Adrenal gland (tissue), 12 donors: ENCODE data around the gene ALPG. TPM values are rescaled to one million over a fixed set of nuclear protein-coding genes. Genes with fewer than 3 reads are reported as not detected.
A peak's percentile ranks its signal among the peaks of the same experiment; 100 is the strongest.
"Not testable (repeated sequence)": the region's sequence is repeated elsewhere in the genome, so short reads cannot be mapped to it uniquely, and the experiment has no call there.

Source experiments
- DNase-seq, 7 donors: peaks; one replicate each; pipeline ENCODE4 v3.0.0-alpha.2; 2019 to 2020
- H3K27ac ChIP-seq, 5 donors: fragments of 200-600 bp; sonication (generic) in 4 of 5; 1 replicate in 3 of 5; 2 replicates in 2 of 5; pipeline versions ENCODE4 v1.5.1 to v1.8.0; 2016 to 2020; ENCODE audit warnings: mild to moderate bottlenecking in 1 of 5
- H3K27me3 ChIP-seq: fragments of 200-600 bp; 2 replicates; pipeline ENCODE4 v1.8.0; 2021
- H3K36me3 ChIP-seq, 2 donors: fragments of 200-600 bp; replicated peaks in 1 of 2; 1 replicate in 1 of 2; 2 replicates in 1 of 2; pipeline versions ENCODE4 v1.5.1 to v1.8.0; 2018 to 2022
- H3K4me1 ChIP-seq, 2 donors: fragments of 200-600 bp; replicated peaks in 1 of 2; 1 replicate in 1 of 2; 2 replicates in 1 of 2; pipeline versions ENCODE4 v1.5.1 to v1.8.0; 2018 to 2021
- H3K4me3 ChIP-seq, 4 donors: fragments of 200-600 bp; sonication (generic) in 3 of 4; one replicate each; pipeline ENCODE4 v1.5.1; 2016 to 2018
- H3K9me3 ChIP-seq, 3 donors: fragments of 200-600 bp; sonication (generic) in 1 of 3; replicated peaks in 1 of 3; 1 replicate in 2 of 3; 2 replicates in 1 of 3; pipeline versions ENCODE4 v1.5.1 to v1.8.0; 2016 to 2021
- POLR2A ChIP-seq, 2 donors: fragments of 450-650 bp; IDR thresholded peaks; one replicate each; pipeline ENCODE4 v1.6.1; 2017; ENCODE audit warnings: antibody characterized with exemption in 2 of 2, mild to moderate bottlenecking in 2 of 2, moderate library complexity in 1 of 2
- WGBS, 4 donors: extraction: QIAGEN DNeasy Blood & Tissue Kit in 2 of 4; methylation state at CpG; one replicate each; pipeline versions ENCODE4 v1.1.5 to v1.1.7; 2013 to 2017; 5-methylcytosine and 5-hydroxymethylcytosine counted together
- intact Hi-C, 2 donors: fragments of 100-400 bp; cut with DNase I; formaldehyde crosslinking; loops; one replicate each; pipeline versions ENCODE4 v1.14.1 to v1.15.0; 2022 to 2023
- polyA plus RNA-seq, 3 donors: library from polyadenylated mRNA; stranded (reverse); fragments of 200-250 nt in 2 of 3; fragments of 350-450 nt in 1 of 3; fragmentation: Illumina TruSeq in 1 of 3; extraction: RNeasy Lipid Tissue Mini Kit (QIAGEN cat#74804) in 1 of 3; gene quantifications; one replicate each; pipeline ENCODE4 v1.2.3, GENCODE V29; 2013 to 2014
- total RNA-seq, 9 donors: library from RNA; depleted of rRNA in 4 of 9; stranded (reverse); fragments of >200 nt in 4 of 9; fragments of 120-200 nt in 1 of 9; fragmentation: NEBNext Ultra II Directional in 1 of 9; extraction: Animal tissue kit (Norgen Biotek cat#: 25700) in 1 of 9; gene quantifications; one replicate each; pipeline versions ENCODE4 v1.1.0 to v1.2.4, GENCODE V29; 2013 to 2023
- TF ChIP-seq, protein P1 (sequence below), 6 experiments: fragments of 450-650 bp in 4 of 6; fragments of 200-600 bp in 2 of 6; sonication (generic) in 1 of 6; IDR thresholded peaks; 1 replicate in 5 of 6; 2 replicates in 1 of 6; pipeline versions ENCODE4 v1.5.1 to v1.8.0; 2016 to 2021; ENCODE audit warnings: antibody characterized with exemption in 6 of 6, mild to moderate bottlenecking in 2 of 6, moderate library complexity in 1 of 6
- donor health status: healthy with polysubstance abuse.
- donor health status: Bipolar disorder and iron deficiency.
- donor health status: DM: yes; HTN: yes; CAD: no.
- donor health status: DM: no; HTN: no; CAD: no.
- donor health status: DM: no; HTN: no; CAD: no.
- donor health status: DM: yes; HTN: yes; CAD: no.

ALPG gene
- total and polyA plus RNA-seq, 12 donors, result not detected

DNA sequence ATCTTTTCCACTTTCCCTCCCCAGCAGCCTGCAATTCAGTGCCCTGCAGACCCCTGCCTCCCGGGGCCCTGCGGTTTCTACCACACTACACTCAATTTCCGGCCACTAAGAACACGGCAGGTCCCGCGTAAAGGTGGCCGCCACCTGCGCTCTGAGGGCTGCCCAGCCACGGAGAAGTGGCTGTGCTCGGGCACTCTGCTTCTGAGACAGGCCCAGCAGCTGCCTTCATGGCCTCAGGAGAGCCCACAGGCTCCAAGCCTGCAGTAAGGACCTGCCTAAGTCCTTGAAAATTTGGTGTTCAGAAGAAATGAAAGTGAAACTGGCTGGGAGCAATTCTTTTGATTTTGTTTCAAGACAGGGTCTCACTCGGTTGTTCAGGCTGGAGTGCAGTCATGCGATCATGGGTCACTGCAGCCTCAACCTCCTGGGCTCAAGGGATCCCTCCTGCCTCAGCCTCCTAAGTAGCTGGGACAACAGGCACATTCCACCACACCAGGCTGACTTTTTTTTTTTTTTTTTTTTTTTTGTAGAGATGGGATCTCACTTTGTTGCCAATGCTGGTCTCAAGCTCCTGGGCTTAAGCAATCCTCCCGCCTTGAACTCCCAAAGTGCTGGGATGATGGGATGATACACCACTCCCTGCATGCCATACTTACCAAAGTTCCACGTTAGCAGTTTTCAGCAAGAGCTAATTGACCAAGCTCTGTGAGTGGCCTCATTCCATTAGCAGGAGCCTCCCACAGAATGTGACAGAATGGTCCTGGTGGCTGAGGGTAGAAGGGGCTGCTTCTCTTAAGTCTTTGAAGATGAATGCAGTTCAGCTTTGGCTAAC, 42.6 kb upstream of the ALPG start:
- no peak overlapping the region for H3K27ac ChIP-seq
- 68 to 74% (median 71%) methylated on average over 14 of the region's 14 CpGs for WGBS, 4 donors
- no peaks in the 10 kb centered on the region for H3K36me3 ChIP-seq
- intact Hi-C loops, result no loop called here
- peak overlapping the region in 1 of 4 donors; percentile 26 for H3K4me3 ChIP-seq
- peak in 2 of 7 donors; percentile 5 to 12 for DNase-seq
- no peak for TF ChIP-seq POLR2A (IDR thresholded peaks at IDR 0.05)
- TF ChIP-seq, protein P1, sequence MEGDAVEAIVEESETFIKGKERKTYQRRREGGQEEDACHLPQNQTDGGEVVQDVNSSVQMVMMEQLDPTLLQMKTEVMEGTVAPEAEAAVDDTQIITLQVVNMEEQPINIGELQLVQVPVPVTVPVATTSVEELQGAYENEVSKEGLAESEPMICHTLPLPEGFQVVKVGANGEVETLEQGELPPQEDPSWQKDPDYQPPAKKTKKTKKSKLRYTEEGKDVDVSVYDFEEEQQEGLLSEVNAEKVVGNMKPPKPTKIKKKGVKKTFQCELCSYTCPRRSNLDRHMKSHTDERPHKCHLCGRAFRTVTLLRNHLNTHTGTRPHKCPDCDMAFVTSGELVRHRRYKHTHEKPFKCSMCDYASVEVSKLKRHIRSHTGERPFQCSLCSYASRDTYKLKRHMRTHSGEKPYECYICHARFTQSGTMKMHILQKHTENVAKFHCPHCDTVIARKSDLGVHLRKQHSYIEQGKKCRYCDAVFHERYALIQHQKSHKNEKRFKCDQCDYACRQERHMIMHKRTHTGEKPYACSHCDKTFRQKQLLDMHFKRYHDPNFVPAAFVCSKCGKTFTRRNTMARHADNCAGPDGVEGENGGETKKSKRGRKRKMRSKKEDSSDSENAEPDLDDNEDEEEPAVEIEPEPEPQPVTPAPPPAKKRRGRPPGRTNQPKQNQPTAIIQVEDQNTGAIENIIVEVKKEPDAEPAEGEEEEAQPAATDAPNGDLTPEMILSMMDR (IDR thresholded peaks at IDR 0.05), result no peak
- no peaks in the 10 kb centered on the region for H3K27me3 ChIP-seq
- no peaks in the 10 kb centered on the region for H3K9me3 ChIP-seq
- no peaks in the 10 kb centered on the region for H3K4me1 ChIP-seq

DNA sequence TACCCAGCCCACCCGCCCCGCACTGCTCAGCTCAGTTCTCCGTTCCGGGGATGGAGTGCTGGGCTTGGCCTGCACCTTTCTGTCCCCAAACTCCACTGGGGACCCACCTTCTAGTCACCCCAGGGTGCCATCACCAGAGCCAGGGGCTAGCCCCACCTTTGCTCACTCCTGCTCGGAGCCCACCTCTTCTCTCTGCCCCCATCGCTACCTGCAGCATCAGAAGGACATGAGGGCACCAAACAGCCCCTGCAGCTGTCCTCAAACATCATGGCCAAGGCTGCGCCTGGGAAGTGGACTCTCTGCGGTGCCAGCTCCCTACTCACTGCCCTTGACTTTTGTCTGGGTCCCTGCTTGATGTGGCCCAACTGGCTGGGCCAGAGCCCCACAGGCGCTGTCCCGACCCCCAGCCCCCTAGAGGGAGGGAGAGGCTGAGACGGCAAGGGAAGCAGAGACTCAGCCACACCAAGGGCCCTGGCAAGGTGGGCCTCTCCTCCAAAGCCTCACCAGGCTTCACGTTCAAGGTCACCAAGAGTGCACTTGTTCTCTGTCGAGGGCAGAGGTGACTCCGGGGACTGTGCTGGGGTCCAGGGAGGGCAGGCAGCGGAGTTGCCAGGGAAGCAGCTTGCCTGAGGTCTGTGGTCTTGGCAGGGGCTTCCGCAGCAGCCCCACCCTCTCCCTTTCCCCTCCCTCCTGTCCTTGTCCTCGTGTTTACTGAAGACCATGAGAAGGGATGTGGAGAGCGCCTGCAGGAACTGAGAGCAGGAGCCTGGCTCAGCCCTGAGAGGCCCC, 41.6 kb upstream of the ALPG start:
- 70 to 80% (median 75%) methylated on average over 8 to 17 of the region's 18 CpGs for WGBS, 4 donors
- H3K27ac ChIP-seq, H3K4me1 ChIP-seq, H3K27me3 ChIP-seq, intact Hi-C loops, H3K36me3 ChIP-seq, H3K9me3 ChIP-seq, H3K4me3 ChIP-seq: not testable (repeated sequence)
- peak in 1 of 7 donors; percentile 4 for DNase-seq

GRCh38 chr2:232365621-232366321, 40.9 kb upstream of the ALPG start:
- H3K4me3 ChIP-seq, result no peak overlapping the region

DNA sequence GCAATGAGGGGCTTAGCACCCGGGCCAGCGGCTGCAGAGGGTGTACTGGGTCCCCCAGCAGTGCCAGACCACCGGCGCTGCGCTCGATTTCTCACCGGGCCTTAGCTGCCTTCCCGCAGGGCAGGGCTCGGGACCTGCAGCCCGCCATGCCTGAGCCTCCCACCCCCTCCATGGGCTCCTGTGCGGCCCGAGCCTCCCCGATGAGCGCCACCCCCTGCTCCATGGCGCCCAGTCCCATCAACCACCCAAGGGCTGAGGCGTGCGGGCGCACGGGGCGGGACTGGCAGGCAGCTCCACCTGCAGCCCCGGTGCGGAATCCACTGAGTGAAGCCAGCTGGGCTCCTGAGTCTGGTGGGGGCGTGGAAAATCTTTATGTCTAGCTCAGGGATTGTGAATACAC, 40.2 kb upstream of the ALPG start:
- H3K27me3 ChIP-seq, intact Hi-C loops, DNase-seq, H3K27ac ChIP-seq, H3K36me3 ChIP-seq, H3K9me3 ChIP-seq, H3K4me1 ChIP-seq, H3K4me3 ChIP-seq: not testable (repeated sequence)
- WGBS, 4 donors, result 93% methylated on average over 12 to 15 of the region's 23 CpGs; no CpG with 5 or more reads in 2 of the 4 donors

More at GRCh38 chr2:232365621-232366321, 40.9 kb upstream of the ALPG start:
- Histone ChIP-seq H3K36me3 (no peaks in the 10 kb centered on the region), H3K27ac (no peak overlapping the region), H3K9me3 (no peaks in the 10 kb centered on the region), H3K4me1 (no peaks in the 10 kb centered on the region), H3K27me3 (no peaks in the 10 kb centered on the region)
- DNase-seq, result peak in 2 of 7 donors; percentile 9 to 21
- intact Hi-C loops, result no loop called here
- 57 to 79% (median 73%) methylated on average over 9 to 20 of the region's 20 CpGs for WGBS, 4 donors
- TF ChIP-seq, protein P1 (IDR thresholded peaks at IDR 0.05), result peak in 4 of 6 experiments; percentile 14 to 50 (median 24)
- TF ChIP-seq POLR2A (IDR thresholded peaks at IDR 0.05), result no peak

DNA sequence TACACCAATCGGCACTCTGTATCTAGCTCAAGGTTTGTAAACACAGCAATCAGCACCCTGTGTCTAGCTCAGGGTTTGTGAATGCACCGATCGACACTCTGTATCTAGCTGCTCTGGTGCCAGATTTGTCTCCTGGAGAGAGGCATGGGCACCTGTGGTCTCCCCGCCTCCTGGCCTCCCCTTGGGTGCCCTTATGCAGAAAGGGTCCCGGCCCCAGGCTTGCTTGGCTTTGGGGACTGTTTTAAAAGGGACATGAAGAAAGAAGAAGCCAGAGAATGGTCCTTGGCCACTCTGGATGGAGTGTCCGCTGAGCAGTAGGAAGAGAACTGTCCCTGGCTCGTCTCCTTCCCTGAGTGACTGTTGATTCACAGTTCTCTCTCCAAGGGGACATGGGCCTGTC, 39.6 kb upstream of the ALPG start:
- no peak overlapping the region for H3K27ac ChIP-seq
- 71 to 81% (median 75%) methylated on average over 5 to 7 of the region's 7 CpGs for WGBS, 4 donors
- H3K4me3 ChIP-seq, result no peak overlapping the region
- intact Hi-C loops, result no loop called here
- no peaks in the 10 kb centered on the region for H3K27me3 ChIP-seq
- H3K36me3 ChIP-seq, result no peaks in the 10 kb centered on the region
- H3K4me1 ChIP-seq, result no peaks in the 10 kb centered on the region
- no peaks in the 10 kb centered on the region for H3K9me3 ChIP-seq
- no peak for TF ChIP-seq POLR2A (IDR thresholded peaks at IDR 0.05)
- TF ChIP-seq, protein P1 (IDR thresholded peaks at IDR 0.05), result no peak
- no peak for DNase-seq
